Measurements from ENCODE around the gene FHL5. TPM values are rescaled to one million over a fixed set of nuclear protein-coding genes. Genes with fewer than 3 reads are reported as not detected.

Gene FHL5
- total RNA-seq, 1 donor from 2014 or later = not detected

DNA sequence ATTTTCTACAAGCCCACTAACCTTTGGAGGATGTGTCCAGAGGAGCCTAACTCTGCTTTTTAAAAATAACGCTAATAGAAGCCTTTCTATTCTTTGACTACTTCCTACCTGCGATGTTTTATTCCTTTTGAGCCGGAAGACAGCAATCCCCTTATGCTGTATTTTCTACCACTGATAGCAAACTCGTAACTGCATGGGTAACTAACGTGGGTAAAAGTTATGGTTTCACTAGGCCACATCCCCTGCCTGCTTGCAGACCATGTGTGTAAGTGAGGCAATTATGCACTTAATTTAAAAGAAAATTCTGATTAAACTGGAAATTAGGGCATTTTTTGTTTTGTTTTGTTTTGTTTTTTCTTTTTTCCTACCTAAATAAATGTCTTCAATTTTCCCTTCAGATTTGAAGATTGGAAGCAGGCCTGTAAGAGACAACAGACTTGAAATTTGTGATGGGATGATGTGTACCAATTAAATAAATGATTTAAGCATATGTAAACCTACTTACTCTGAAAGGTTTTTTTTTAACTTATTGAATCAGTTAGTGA is 40.4 kb upstream of the FHL5 start:
- no peak for DNase-seq (ENCODE audit: low spot score)
- TF ChIP-seq, protein P1, sequence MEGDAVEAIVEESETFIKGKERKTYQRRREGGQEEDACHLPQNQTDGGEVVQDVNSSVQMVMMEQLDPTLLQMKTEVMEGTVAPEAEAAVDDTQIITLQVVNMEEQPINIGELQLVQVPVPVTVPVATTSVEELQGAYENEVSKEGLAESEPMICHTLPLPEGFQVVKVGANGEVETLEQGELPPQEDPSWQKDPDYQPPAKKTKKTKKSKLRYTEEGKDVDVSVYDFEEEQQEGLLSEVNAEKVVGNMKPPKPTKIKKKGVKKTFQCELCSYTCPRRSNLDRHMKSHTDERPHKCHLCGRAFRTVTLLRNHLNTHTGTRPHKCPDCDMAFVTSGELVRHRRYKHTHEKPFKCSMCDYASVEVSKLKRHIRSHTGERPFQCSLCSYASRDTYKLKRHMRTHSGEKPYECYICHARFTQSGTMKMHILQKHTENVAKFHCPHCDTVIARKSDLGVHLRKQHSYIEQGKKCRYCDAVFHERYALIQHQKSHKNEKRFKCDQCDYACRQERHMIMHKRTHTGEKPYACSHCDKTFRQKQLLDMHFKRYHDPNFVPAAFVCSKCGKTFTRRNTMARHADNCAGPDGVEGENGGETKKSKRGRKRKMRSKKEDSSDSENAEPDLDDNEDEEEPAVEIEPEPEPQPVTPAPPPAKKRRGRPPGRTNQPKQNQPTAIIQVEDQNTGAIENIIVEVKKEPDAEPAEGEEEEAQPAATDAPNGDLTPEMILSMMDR (IDR thresholded peaks at IDR 0.05; ENCODE audit: unreplicated experiment) = no peak
- peaks cover 5% of the 10 kb centered on the region for H3K27me3 Mint-ChIP-seq (ENCODE audit: unreplicated experiment)
- peak overlapping the region; percentile 99 for H3K4me3 Mint-ChIP-seq (ENCODE audit: unreplicated experiment)
- H3K36me3 Mint-ChIP-seq (ENCODE audit: low read depth, unreplicated experiment) = peaks cover 8% of the 10 kb centered on the region
- H3K4me1 Mint-ChIP-seq (ENCODE audit: unreplicated experiment) = peaks cover 16% of the 10 kb centered on the region
- peak overlapping the region; percentile 99 for H3K27ac Mint-ChIP-seq (ENCODE audit: unreplicated experiment)
- H3K9me3 Mint-ChIP-seq (ENCODE audit: unreplicated experiment) = no peaks in the 10 kb centered on the region

DNA sequence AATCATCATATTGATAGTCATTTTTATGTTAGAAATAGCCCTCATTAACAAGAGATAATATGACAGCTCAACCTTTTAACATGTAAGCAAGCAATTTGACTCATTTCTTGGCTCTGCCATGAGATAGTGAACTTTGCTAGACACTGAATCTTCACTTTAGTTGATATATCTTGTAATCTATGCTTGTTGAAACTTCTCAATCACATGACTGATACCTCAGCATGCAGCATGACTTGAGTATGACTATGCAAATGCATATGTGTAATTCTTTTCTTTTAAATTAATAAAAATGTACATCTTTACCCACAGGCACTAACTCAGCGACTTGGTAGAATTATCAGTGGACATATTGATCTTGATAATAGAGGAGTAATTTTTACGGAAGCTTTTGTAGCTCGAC is 34.7 kb upstream of the FHL5 start:
- peaks cover 2% of the 10 kb centered on the region for H3K4me1 Mint-ChIP-seq (ENCODE audit: unreplicated experiment)
- H3K4me3 Mint-ChIP-seq (ENCODE audit: unreplicated experiment) = no peak overlapping the region
- H3K9me3 Mint-ChIP-seq (ENCODE audit: unreplicated experiment) = no peaks in the 10 kb centered on the region
- H3K36me3 Mint-ChIP-seq (ENCODE audit: low read depth, unreplicated experiment) = peaks cover 16% of the 10 kb centered on the region
- no peak for DNase-seq (ENCODE audit: low spot score)
- TF ChIP-seq, protein P1 (IDR thresholded peaks at IDR 0.05; ENCODE audit: unreplicated experiment) = no peak
- H3K27me3 Mint-ChIP-seq (ENCODE audit: unreplicated experiment) = no peaks in the 10 kb centered on the region
- H3K27ac Mint-ChIP-seq (ENCODE audit: unreplicated experiment) = no peak overlapping the region

DNA sequence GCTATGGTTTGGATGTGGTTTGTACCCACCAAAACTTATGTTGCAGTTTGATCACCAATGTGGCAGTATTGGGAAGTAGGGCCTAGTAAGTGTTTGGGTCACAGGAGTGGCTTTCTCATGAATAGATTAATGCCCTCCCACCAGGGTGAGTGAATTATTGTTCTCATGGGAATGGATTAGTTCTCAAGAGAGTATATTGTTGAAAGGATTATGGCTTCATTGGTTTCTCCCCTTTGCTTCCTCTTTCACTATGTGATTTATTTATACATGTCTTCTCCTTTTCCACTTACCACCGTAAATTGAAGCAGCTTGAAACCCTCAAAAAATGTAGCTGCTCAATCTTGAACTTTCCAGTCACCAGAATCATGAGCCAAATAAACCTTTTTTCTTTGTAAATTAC is 30.5 kb upstream of the FHL5 start:
- H3K27ac Mint-ChIP-seq (ENCODE audit: unreplicated experiment) = no peak overlapping the region
- TF ChIP-seq, protein P1 (IDR thresholded peaks at IDR 0.05; ENCODE audit: unreplicated experiment) = no peak
- H3K9me3 Mint-ChIP-seq (ENCODE audit: unreplicated experiment) = no peaks in the 10 kb centered on the region
- no peaks in the 10 kb centered on the region for H3K27me3 Mint-ChIP-seq (ENCODE audit: unreplicated experiment)
- H3K4me1 Mint-ChIP-seq (ENCODE audit: unreplicated experiment) = no peaks in the 10 kb centered on the region
- peaks cover 16% of the 10 kb centered on the region for H3K36me3 Mint-ChIP-seq (ENCODE audit: low read depth, unreplicated experiment)
- DNase-seq (ENCODE audit: low spot score) = no peak
- no peak overlapping the region for H3K4me3 Mint-ChIP-seq (ENCODE audit: unreplicated experiment)

DNA sequence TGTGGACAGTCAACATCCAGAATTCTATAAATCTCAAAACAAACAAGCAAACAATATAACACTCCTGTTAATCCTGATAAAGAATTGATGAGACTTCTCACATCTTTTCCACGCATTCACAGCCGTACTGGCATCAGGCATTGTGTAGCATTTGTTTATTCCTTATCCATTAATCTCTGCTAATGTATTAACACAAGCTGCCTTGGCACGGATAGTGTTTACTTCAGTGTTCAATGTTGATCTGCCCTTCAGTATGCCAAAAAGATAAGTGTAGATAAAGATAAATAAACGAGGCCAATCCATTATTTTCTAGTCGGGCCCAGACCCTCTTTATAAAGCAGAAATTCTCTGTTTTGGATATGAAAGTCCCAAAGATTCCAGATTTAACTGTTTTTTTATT is 25.2 kb upstream of the FHL5 start:
- Mint-ChIP-seq H3K27ac (ENCODE audit: unreplicated experiment) (no peak overlapping the region), H3K36me3 (ENCODE audit: low read depth, unreplicated experiment) (no peaks in the 10 kb centered on the region), H3K4me3 (ENCODE audit: unreplicated experiment) (no peak overlapping the region), H3K4me1 (ENCODE audit: unreplicated experiment) (no peaks in the 10 kb centered on the region), H3K27me3 (ENCODE audit: unreplicated experiment) (no peaks in the 10 kb centered on the region), H3K9me3 (ENCODE audit: unreplicated experiment) (no peaks in the 10 kb centered on the region)
- TF ChIP-seq, protein P1 (IDR thresholded peaks at IDR 0.05; ENCODE audit: unreplicated experiment) = no peak
- DNase-seq (ENCODE audit: low spot score) = no peak

DNA sequence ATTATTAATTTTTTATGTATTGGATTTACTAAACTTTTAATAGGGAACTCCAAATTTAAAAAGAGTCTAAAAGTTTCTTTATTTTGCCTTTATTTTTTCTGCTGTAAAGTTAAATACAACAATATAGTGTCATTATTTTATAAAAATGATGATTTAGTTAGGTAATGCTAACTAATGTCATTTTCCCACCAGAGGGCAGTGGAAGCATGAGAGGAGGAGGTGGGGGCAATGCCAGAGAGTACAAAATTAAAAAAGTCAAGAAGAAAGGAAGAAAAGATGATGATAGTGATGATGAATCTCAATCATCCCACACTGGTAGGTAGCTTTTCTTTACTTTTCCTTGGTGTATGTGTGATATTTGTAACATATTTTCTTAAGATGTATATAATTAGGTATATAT is 20.2 kb upstream of the FHL5 start:
- TF ChIP-seq, protein P1 (IDR thresholded peaks at IDR 0.05; ENCODE audit: unreplicated experiment) = no peak
- no peak for DNase-seq (ENCODE audit: low spot score)
- Mint-ChIP-seq H3K36me3 (ENCODE audit: low read depth, unreplicated experiment) (peaks cover 3% of the 10 kb centered on the region), H3K9me3 (ENCODE audit: unreplicated experiment) (no peaks in the 10 kb centered on the region), H3K4me3 (ENCODE audit: unreplicated experiment) (no peak overlapping the region), H3K27me3 (ENCODE audit: unreplicated experiment) (no peaks in the 10 kb centered on the region), H3K27ac (ENCODE audit: unreplicated experiment) (no peak overlapping the region), H3K4me1 (ENCODE audit: unreplicated experiment) (no peaks in the 10 kb centered on the region)

Measured in endothelial cell (in vitro differentiated cells).